ENCODE measurements around the gene ARID1B. TPM values are rescaled to one million over a fixed set of nuclear protein-coding genes. Genes with fewer than 3 reads are reported as not detected.
A peak's percentile ranks its signal among the peaks of the same experiment; 100 is the strongest.

The ARID1B gene
- total and polyA plus RNA-seq, 9 of the 15 experiments (the other 6 are each of a cell fraction or from before 2014, with no cell fraction given): 12.5 to 50.5 (median 25.8) TPM

DNA sequence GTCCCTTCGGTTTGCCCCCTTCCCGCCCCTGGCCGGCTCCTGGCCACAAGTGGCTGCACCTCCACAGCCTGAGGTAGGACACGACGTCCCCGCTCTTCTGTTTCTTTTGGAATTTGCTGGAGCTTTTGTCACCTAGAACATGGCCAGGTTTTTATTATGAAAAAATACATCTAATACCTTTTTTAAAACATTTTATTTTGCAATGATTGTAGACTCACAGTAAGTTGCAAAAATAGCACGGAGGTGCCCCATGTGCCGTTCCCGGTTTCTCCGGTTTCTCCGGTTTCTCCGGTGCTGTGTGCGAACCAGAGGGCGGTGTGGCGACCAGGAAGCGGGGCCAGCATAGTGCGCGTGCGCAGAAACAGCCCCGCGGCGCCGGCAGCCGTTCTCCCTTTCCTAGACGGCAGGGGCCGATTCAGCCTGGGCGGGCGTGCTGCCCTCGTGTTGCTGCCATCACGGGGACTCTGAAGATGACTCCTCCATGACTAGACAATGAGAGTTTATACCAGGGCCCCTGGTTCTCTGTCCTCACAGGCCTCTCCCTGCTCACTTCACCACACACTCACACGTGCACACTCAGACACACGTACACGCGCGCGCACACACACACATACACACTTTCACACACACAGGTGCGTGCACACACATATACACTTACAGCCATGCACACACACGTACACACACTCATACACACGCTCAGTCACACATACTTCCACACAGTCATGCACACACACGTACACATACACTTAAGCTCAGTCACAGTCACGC, 444.1 kb downstream of the ARID1B start (continued):
- TF ChIP-seq ZBTB34 (CRISPR knock-in tag; IDR thresholded peaks at IDR 0.05) (no peak), HCFC1 (IDR thresholded peaks at IDR 0.05; ENCODE audit: low read depth, low read length) (peak; percentile 18; the same call in 1 of the 2 replicates), CREB1 (IDR thresholded peaks at IDR 0.05) (peak; percentile 20; the same call in 1 of the 2 replicates), CREB1 (CRISPR knock-in tag; IDR thresholded peaks at IDR 0.05) (no peak), GTF2E2 (tag; IDR thresholded peaks at IDR 0.05) (peak; percentile 79), SIN3A (IDR thresholded peaks at IDR 0.05; ENCODE audit: borderline replicate concordance in 2 of 2, control insufficient read depth in 1 of 2, low read depth in 2 of 2, low read length in 2 of 2) (peak in 1 of 2 experiments; percentile 59; a peak in 1 of 4 replicates), MTA3 (IDR thresholded peaks at IDR 0.05; ENCODE audit: borderline replicate concordance) (0 out of 2 replicates have a peak, but pooled peaks have one; percentile 69), FOS (IDR thresholded peaks at IDR 0.05; ENCODE audit: extremely low read depth, insufficient read length) (no peak), RBBP5 (IDR thresholded peaks at IDR 0.05; ENCODE audit: borderline replicate concordance, insufficient read depth, low read length, poor library complexity, severe bottlenecking) (peak; percentile 70), PTRF (tag; IDR thresholded peaks at IDR 0.05) (no peak), ID3 (CRISPR knock-in tag; IDR thresholded peaks at IDR 0.05) (no peak), ID3 (tag; IDR thresholded peaks at IDR 0.05) (peak; percentile 72), CBFB (CRISPR knock-in tag; IDR thresholded peaks at IDR 0.05) (peak; percentile 90), TBP (optimal IDR thresholded peaks at IDR 0.05; ENCODE audit: low read depth, low read length) (peak; percentile 70), RB1 (IDR thresholded peaks at IDR 0.05; ENCODE audit: low read depth) (no peak; the same call in 1 of the 2 replicates)
- TF ChIP-seq, protein P1, sequence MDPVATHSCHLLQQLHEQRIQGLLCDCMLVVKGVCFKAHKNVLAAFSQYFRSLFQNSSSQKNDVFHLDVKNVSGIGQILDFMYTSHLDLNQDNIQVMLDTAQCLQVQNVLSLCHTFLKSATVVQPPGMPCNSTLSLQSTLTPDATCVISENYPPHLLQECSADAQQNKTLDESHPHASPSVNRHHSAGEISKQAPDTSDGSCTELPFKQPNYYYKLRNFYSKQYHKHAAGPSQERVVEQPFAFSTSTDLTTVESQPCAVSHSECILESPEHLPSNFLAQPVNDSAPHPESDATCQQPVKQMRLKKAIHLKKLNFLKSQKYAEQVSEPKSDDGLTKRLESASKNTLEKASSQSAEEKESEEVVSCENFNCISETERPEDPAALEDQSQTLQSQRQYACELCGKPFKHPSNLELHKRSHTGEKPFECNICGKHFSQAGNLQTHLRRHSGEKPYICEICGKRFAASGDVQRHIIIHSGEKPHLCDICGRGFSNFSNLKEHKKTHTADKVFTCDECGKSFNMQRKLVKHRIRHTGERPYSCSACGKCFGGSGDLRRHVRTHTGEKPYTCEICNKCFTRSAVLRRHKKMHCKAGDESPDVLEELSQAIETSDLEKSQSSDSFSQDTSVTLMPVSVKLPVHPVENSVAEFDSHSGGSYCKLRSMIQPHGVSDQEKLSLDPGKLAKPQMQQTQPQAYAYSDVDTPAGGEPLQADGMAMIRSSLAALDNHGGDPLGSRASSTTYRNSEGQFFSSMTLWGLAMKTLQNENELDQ (CRISPR knock-in tag; IDR thresholded peaks at IDR 0.05; ENCODE audit: borderline replicate concordance): no peak
- TF ChIP-seq, protein P2, sequence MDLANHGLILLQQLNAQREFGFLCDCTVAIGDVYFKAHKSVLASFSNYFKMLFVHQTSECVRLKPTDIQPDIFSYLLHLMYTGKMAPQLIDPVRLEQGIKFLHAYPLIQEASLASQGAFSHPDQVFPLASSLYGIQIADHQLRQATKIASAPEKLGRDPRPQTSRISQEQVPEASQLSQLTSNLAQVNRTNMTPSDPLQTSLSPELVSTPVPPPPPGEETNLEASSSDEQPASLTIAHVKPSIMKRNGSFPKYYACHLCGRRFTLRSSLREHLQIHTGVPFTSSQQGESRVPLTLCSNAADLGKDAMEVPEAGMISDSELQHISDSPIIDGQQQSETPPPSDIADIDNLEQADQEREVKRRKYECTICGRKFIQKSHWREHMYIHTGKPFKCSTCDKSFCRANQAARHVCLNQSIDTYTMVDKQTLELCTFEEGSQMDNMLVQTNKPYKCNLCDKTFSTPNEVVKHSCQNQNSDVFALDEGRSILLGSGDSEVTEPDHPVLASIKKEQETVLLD (IDR thresholded peaks at IDR 0.05): peak; percentile 92
- TF ChIP-seq, protein P3, sequence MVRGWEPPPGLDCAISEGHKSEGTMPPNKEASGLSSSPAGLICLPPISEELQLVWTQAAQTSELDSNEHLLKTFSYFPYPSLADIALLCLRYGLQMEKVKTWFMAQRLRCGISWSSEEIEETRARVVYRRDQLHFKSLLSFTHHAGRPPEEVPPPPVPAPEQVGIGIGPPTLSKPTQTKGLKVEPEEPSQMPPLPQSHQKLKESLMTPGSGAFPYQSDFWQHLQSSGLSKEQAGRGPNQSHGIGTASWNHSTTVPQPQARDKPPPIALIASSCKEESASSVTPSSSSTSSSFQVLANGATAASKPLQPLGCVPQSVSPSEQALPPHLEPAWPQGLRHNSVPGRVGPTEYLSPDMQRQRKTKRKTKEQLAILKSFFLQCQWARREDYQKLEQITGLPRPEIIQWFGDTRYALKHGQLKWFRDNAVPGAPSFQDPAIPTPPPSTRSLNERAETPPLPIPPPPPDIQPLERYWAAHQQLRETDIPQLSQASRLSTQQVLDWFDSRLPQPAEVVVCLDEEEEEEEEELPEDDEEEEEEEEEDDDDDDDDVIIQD (CRISPR knock-in tag; IDR thresholded peaks at IDR 0.05): no peak
- TF ChIP-seq, protein P4, sequence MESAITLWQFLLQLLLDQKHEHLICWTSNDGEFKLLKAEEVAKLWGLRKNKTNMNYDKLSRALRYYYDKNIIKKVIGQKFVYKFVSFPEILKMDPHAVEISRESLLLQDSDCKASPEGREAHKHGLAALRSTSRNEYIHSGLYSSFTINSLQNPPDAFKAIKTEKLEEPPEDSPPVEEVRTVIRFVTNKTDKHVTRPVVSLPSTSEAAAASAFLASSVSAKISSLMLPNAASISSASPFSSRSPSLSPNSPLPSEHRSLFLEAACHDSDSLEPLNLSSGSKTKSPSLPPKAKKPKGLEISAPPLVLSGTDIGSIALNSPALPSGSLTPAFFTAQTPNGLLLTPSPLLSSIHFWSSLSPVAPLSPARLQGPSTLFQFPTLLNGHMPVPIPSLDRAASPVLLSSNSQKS (CRISPR knock-in tag; IDR thresholded peaks at IDR 0.05): no peak
